NCI-H146 (cell line): ENCODE results near the gene TAS2R14.

Experiments used
- DNase-seq: peaks from one replicate; lab custom pipeline; 2025; lab: John Stamatoyannopoulos, UW

TAS2R14 gene, protein sequence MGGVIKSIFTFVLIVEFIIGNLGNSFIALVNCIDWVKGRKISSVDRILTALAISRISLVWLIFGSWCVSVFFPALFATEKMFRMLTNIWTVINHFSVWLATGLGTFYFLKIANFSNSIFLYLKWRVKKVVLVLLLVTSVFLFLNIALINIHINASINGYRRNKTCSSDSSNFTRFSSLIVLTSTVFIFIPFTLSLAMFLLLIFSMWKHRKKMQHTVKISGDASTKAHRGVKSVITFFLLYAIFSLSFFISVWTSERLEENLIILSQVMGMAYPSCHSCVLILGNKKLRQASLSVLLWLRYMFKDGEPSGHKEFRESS

DNA sequence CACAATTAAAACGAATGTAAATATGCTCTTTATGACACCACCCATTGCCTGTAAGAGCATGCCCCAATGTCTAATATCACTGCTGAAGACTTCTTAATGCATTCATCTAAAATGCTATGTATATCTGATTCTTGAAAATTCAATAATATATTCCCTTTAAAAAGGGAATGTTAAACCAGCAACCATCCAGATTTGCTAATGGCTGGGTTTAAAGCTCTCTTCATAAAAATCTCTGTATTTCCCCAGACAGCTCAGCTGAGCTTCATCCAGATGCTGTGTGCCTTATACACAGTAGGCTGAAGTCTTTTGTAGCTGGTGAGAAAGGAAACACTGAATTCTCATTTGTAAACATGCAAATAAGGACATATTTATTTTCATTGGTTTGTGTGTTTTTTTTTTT lies at the start of gene TAS2R14:
Gene TAS2R14, minus strand, starts transcription at position 101 of the 400 bp plus-strand sequence. Its CDS starts 56 bp downstream, at position 45.
- DNase-seq: no peak

DNA sequence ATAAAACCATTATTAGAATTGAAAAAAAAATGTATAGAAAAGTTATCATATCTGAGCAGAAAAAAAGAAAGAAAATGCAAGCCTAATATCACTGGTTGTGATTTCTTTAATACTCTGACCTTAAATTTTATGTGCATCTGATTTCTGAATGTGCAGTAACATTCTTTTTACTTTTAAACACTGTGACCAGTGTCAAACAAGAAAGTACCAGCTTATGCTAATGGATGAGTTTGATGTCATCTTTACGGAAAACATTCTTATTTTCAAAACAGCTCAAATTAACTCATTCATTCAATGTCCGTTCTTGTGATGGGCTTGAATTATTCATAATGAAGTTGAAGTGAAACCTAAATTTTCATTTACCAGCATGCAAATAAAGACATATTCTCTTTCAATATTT lies 47.7 kb upstream of the TAS2R14 start, which contains the start of gene TAS2R50:
Gene TAS2R50, minus strand, starts transcription at position 101 of the 400 bp plus-strand sequence. Its CDS starts 52 bp downstream, at position 49.
- DNase-seq: no peak

DNA sequence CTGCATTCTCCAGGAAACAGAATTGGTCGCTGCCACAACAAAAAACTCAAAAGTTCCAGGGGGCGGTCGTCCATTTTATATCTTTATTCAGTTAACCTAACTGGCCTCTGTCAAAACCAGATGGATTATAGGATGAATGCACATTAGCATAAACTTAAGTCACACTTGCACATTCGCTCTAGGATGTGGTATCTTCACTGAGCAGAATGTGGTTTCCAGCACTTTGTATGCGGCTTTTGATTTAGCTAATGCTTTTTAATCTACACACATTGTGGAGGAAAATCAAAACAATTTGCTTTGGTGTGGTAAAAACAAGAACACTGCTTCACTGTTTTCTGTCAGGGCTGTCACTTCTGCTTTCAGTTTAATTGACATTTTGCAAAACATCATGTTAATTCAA lies 43.2 kb upstream of the TAS2R14 start:
- no peak for DNase-seq

DNA sequence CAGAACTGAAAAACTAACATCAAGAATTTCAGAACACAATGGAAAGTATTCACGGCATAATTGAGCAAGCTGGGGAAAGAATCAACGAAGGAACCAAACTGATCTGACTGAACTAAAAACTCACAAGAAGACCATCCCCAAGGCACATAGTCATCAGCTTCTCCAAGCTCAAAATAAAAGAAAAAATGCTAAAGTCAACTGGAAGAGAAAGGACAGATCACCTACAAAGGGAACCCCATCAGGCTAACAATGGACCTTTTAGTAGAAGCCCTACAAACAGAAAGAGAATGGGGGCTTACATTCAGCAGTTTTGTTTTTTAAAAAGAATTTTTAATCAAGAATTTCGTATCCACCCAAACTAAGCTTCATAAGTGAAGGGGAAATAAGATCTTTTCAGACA lies 35.9 kb upstream of the TAS2R14 start:
- no peak for DNase-seq

DNA sequence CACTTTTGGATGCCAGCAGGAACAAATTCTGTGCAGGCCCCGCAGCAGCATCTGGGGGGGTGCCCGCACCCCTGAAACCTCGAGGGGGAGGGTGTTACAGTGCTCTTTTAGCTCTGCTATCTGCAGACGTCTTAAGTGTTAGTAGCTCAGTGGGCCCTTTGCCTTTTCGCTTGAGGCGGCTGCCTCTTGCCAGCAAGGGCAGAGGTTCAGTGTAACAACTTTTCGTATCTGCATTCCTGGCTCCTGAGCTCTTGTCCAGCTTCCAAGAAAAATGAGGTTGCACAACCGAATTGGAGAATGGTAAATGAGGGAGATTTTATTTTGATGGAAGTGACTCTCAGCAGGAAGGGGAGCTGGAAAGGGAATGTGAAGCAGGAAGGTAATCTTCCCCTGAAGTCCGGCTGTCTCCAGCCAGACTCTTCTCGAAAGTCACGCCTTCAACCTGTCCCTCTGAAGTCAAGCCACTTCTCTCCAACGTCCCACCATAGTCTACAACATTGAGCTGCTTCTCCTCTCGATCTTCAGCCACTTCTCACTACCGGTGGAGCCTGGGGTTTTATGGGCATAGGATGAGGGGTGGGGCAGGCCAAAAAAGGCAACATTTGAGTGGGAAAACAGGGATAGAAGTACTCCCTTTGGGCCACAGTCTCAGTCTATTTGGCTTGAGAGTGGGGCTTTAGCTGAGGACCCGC lies 29.8 kb upstream of the TAS2R14 start:
- no peak for DNase-seq

DNA sequence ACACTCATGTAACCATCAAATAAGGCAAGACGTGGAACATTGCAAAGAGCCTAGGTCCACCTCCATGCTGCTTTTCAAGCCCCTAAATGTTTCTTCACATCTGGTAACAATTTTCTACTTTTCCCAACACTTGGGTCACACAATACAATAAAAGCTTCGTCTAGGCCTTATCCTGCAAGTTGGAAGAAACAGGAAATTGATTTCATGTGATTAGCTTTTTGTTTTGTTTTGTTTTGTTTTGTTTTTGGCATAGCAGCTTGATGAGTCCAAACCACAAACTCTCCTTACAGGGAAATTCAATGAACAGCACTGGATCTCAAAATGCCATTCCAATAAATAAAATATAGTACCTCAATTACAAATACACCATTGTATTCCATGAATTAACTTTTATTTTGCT lies 28.3 kb upstream of the TAS2R14 start:
- no peak for DNase-seq

DNA sequence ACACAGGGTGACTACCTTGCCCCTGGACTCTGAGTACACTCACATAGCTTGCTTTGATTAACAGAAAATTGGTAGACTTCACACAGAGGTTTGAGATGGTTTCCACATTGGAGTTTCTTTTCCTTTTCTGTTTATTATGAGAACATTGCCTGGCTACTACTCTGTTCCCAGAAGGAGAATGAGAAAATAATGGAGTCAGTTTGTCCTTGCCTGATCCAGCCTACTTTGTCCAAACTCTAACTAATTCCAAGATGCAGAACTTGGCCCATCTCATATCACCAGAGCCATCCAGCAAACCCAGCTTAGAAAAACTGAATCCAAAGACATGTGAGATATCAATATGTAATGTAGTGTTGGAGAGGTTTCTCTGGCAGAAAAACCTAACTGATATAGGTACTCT lies 27.3 kb upstream of the TAS2R14 start:
- no peak for DNase-seq

DNA sequence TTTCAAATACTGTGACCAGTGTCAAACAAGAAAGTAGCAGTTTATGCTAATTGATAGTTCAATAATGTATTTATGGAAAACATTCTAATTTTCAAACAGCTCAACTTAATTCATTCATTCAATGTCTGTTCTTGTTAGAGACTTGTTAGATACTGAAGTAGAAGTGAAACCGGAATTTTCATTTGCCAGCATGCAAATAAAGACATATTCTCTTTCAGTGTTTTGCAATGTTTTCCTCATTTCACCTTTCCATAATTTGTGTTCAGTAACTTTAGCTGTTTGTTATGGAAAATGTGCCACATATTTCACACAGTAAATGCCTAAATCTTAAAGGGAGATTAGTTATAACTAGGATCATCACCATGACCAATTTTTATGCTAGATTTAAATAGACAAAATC lies 26.4 kb upstream of the TAS2R14 start:
- no peak for DNase-seq

DNA sequence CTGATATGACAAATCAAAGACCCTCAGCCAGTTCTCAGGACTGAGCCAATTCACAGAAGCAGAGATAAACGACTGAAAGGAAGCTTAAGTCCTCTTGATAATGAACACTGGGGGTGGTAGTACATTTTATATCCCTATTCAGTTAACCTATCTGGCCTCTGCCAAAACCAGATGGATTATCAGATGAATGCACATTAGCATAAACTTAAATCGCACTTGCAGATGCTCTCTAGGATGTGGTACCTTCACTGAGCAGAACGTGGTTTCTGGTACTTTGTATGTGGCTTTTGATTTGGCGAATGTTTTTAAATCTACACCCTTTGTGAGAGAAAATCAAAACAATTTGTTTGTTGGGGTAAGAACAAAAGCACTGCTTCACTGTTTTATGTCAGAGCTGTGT lies 21.1 kb upstream of the TAS2R14 start:
- DNase-seq: no peak

DNA sequence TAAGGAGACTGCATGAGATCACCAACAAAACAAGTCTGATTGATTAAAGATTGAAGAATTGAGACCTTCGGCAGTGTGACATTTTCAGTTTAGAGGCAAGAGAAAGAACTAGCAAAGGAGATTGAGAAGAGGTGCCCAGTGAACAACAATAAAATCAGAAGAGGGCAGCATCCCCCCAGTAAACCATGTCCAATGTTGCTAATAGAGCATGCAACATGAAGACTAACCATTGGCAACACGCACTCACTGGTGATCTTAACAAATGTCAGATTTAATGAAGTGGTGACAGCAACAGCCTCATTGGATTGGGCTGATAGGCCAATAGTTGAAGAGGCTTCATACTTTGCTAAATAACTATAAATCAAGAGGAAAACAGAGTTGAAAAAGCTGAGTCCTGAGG lies 20.7 kb upstream of the TAS2R14 start:
- DNase-seq: no peak

DNA sequence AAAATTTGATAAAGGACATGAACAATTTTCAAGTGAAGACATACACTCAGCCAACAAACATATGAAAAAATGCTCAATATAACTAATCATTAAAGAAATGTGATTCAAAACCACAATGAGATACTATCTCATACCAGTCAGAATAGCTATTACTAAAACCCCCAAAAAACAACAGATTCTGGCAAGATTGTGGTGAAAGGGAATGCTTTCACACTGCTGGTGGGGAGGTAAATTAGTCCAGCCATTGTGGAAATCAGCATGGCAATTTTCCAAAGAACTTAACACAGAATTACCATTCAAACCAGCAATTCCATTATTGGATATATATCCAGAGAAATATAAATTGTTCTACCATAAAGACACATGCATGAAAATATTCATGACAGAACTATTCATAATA lies 18.7 kb upstream of the TAS2R14 start:
- DNase-seq: no peak

DNA sequence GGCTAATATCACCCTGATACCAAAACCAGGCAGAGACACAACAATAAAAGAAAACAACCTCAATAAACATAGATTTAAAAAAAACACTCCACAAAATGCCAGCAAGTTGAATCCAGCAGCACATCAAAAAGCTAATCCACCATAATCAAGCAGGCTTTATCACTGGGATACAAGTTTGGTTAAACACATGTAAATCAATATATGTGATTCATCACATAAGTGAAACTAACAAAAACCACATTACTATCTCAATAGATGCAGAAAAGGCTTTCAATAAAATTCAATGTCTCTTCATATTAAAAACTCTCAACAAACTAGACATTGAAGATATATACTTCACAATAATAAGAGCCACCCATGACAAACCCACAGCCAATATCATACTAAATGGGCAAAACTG lies 17.0 kb upstream of the TAS2R14 start:
- no peak for DNase-seq

DNA sequence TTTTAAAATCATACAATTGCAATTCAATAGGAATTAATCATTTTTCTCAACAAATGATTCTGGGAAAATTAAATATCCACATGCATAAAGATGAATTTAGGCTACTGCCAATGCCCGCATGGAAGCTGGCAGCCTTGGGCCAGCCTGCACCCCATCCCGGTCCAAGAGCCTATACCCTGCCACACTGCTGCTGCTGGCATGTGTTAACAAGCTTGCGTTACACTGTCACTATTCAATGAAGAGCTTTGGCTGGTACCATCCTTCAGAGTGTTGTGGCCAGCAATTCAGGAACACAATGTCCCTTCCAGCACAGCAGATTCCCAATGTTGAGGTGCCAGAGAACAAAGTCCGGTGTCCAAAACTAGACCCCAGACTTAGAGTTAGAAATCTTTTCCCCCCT lies 13.6 kb upstream of the TAS2R14 start:
- DNase-seq: no peak

DNA sequence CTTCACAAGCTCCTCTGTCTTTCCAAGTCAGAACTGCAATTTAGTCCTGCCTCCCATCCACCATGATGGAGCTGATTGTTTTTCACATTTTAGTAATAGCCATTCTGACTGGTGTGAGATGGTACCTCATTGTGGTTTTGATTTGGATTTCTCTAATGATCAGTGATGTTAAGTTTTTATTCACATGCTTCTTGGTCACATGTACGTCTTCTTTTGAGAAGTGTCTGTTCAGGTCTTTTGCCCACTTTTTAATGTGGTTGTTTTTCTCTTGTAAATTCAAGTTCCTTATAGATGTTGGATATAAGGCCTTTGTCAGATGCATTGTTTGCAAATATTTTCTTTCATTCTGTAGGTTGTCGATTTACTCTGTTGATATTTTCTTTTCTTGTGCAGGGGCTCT lies 4.1 kb upstream of the TAS2R14 start:
- no peak for DNase-seq

DNA sequence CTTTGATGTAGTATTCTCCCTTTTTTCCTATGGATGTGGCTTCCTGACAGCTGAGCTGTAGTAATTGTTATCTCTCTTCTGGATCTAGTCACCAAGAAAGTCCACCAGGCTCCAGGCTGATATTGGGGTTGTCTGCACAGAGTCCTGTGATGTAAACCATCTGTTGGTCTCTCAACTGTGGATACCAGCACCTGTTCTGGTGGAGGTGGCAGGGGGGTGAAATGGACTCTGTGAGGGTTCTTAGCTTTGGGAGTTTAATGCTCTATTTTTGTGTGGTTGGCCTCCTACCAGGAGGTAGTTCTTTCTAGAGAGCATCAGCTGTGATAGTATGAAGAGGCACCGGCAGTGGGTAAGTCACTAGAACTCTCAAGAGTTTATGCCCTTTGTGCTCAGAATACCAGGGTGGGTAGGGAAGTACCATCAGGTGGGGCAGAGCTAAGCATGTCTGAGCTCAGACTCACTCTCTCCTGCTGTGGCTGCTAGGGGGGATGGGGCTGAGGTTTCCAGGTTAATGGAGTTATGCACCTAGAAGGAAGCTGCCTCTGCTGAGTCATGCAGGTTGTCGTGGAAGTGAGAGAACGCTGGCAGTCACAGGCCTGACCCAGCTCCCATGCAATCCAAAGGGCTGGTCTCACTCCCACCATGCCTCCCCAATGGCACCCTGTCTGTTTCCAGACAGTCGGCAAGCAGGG lies 3.0 kb upstream of the TAS2R14 start:
- no peak for DNase-seq

DNA sequence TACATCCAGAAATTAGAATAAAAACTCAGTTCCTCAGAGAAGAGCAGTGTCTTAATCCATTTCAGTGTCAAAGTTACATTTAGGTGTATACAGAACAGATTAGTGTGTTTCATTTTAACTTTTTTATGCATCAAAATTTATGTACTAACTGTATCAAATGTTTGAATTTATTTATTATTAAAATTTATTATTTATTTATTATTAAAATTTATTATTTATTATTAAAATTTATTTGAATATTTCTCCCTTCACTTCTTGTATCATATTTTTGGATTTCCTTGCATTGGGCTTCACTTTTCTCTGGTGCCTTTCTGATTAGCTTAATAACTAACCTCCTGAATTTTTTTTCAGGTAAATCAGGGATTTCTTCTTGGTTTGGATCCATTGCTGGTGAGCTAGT lies 2.3 kb upstream of the TAS2R14 start:
- DNase-seq: no peak

DNA sequence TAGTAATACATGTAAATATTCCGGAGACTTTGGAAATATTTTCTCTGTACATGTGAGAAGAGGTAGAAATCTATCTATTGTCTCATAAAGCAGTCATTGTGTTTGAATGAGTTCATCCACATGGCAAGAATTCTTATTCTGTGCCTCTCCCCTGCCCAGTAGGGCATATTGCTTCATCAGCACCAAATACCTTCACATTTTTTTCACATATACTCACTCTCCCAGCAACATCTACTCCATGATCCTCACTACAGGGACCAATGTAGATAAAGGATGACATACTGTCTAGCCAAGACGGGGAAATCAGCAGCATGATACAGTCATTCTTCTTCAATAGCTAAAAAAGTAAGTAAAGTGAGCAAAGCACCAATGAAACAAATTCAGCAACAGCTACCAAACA lies 1.3 kb upstream of the TAS2R14 start:
- DNase-seq: no peak

DNA sequence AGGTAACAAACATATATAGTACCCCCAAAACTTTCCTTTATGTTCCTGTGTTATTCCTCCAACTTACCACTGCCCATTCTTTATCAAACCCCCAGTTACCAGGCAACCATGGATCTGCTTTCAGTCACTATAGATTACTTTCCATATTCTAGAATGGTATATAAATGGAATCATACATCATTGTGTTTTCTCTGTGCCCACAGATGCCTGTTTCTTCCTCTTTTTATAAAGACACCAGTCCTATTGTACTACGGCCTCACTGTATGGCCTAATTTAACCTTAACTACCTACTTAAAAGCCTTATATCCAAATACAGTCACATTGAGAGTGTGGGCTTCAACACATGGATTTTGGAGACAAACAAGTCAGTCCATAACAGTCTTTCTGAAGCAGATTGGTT lies 2.6 kb downstream of the TAS2R14 start:
- no peak for DNase-seq

DNA sequence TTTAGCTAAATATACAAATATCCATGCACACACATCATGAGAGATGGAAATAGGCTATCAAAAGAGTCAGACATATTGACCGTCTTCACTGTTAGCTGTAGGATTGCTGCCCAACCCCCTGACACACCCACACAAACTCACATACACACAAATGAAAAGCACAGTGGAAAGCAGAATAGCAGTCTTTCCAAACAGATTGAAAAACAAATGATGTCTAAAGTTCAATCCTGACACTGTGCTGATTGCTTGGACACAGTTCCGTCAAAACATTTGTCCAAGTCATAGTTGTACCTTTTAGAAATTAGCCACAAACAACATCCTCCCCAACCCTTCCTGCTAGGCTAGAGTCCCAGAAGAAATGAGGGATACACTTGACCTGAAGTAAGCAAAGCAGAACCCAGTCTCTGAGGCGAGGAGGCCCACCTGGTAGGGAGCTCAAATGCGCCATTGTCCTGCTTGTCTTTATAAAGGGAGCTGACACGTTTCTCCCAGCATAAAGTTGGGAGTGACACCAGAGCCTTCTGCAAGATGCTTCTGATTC lies 10.2 kb downstream of the TAS2R14 start, which contains the start of gene PRH2:
Gene PRH2, plus strand, starts transcription at position 491 of the 541 bp plus-strand sequence. Its CDS starts 38 bp downstream, at position 529.
- no peak for DNase-seq

DNA sequence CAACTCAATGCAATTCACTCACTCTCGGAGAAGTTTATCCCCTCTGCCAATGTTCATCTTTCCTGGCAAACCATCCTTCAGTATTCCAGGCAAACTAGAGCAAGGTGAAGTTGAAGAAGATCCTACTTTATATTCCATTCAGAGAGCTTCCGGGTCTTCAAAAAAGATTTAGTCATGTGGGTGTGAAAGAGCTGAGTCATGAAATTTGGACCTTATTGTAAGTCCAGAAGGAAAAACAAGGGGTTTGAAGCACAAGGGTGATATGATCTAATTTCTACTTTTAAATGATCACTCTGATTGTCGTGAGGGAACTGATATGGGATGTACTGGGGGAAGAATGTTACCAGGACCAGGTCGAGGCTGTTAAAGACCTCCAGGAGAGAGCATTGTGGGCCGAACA lies 12.8 kb downstream of the TAS2R14 start:
- DNase-seq: no peak

DNA sequence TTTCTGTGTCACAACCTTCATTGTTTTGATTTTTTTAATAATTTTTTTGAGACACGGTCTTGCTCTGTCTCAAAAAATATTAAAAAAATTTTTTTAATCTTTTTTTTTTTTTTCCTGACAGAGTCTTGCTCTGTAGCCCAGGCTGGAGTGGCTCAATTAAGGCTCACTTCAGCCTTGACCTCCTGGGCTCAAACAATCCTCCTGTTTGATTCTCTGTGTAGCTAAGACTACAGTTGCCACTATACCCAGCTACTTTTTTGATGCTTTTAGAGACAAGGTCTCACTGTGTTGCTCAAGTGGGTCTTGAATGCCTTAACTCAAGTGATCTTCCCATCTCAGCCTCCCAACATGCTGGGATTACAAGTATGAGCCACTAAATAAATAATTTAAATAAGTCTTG lies 19.3 kb downstream of the TAS2R14 start:
- DNase-seq: no peak

DNA sequence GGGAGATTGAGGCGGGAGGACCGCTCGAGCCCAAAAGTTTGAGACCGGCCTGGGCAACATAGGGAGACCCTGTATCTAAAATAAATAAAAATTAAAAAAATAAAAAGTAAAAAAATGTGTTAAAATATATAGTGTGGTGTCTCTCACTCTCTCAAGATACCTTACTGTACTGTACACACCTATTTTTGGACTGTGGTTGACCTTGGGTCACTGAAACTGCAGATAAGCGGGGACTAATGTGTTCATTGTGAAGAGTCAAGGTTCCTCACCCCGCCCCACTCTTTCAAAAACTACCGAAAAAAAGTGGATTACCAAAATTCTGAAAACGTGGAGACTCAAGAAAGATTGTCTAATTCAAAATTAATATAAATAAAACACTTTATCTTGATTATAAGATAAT lies 28.7 kb downstream of the TAS2R14 start:
- DNase-seq: no peak

DNA sequence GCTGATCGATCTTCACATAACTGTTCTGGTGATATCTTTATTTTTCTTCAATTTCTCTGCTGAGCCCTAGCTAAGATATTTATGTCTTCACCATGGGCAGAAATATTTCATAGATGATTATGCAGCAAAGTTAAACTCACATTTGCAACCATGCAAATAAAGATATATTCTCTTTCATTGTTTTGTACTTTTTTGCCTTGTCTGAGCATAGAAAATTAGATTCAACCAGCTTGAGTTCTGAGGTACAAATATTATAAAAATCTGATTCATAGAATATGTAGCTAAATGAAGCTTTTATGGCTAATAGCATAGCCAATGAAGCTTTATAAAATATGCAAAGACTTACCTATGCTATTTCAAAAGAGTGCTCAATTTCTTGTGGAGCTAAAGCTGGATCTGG lies 29.6 kb downstream of the TAS2R14 start, which contains the start of gene TAS2R13:
Gene TAS2R13, minus strand, starts transcription at position 101 of the 400 bp plus-strand sequence. CDS start 264 bp downstream, outside the sequence.
- DNase-seq: no peak
